Measurements from ENCODE around the gene TMEM229A. TPM values are rescaled to one million over a fixed set of nuclear protein-coding genes. Genes with fewer than 3 reads are reported as not detected.

The TMEM229A gene
- total and polyA plus RNA-seq, 9 of the 15 experiments (the other 6 are each of a cell fraction or from before 2014, with no cell fraction given): not detected

DNA sequence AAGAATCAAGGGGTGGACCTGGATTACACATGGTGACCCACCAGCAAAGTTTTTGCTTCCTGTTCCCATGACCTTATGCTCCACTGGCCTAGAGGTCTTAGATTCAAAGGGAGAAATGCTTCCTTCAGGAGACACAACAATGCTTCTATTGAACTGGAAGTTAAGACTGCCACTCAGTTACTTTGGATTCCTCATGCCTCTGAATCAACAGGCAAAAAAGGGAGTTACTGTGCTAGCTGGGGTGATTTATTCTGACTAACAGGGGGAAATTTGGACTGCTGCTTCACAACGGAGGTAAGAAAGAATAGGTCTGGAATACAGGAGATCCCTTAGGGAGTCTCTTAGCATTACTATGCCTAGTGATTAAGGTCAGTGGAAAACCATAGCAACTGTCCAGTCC, 10.3 kb downstream of the TMEM229A start:
- Histone ChIP-seq H3K9ac (ENCODE audit: insufficient read depth in 1 of 2, low read depth in 2 of 2, low read length in 2 of 2) (no peak overlapping the region), H3K9me1 (ENCODE audit: control insufficient read depth, insufficient read depth, low read length) (no peaks in the 10 kb centered on the region), H4K20me1 (replicated peaks; ENCODE audit: control insufficient read depth, insufficient read depth, low read length) (no peaks in the 10 kb centered on the region), H3K27me3 (ENCODE audit: control insufficient read depth in 2 of 2, insufficient read depth in 2 of 2, low read length in 2 of 2) (no peaks in the 10 kb centered on the region), H3K4me1 (replicated peaks in 1 of 2; ENCODE audit: control insufficient read depth in 2 of 2, insufficient read depth in 2 of 2, low read length in 2 of 2) (no peaks in the 10 kb centered on the region), H2AFZ (ENCODE audit: low read depth, low read length) (no peak overlapping the region), H3K79me2 (ENCODE audit: control insufficient read depth, insufficient read depth, low read length) (no peaks in the 10 kb centered on the region), H3K4me3 (no peak overlapping the region), H3K4me2 (ENCODE audit: insufficient read depth, low read length) (no peak overlapping the region), H3K36me3 (ENCODE audit: control insufficient read depth, insufficient read depth, low read length) (no peaks in the 10 kb centered on the region), H3K9me3 (replicated peaks; ENCODE audit: control insufficient read depth, insufficient read depth, low read depth, low read length) (0 out of 2 replicates have a peak, but pooled peaks cover 2% of the 10 kb centered on the region), H3K27ac (ENCODE audit: extremely low read depth, low read depth, low read length) (no peak overlapping the region)
- no TSS peak for BruUV-seq (replicated peaks)
- ChIA-PET POLR2A (no interaction called here), CTCF (ENCODE audit: low intra/inter-chr PET ratio) (no interaction called here)
- intact Hi-C loops (cut with micrococcal nuclease): no loop called here
- 0% methylated on average over 1 of the region's 1 CpG for WGBS (ENCODE audit: insufficient coverage, low coverage, missing lambda C conversion rate)
- DNase-seq (ENCODE audit: extremely low read depth in 1 of 4, low spot score in 3 of 4) (no peak), ATAC-seq (no peak), FAIRE-seq (no peak)
- in situ Hi-C loops (cut with MboI): no loop called here
- no peak for TF ChIP-seq TCF7L2 (IDR thresholded peaks at IDR 0.05; ENCODE audit: low read depth, low read length)
- no peak for TF ChIP-seq POLR2G (IDR thresholded peaks at IDR 0.05; ENCODE audit: low read depth, low read length)
- no peak for TF ChIP-seq COPS2 (conservative IDR thresholded peaks at IDR 0.05)
- no peak for TF ChIP-seq ZFP36 (IDR thresholded peaks at IDR 0.05; ENCODE audit: low read depth, low read length, partially characterized antibody)
- TF ChIP-seq, protein P1, sequence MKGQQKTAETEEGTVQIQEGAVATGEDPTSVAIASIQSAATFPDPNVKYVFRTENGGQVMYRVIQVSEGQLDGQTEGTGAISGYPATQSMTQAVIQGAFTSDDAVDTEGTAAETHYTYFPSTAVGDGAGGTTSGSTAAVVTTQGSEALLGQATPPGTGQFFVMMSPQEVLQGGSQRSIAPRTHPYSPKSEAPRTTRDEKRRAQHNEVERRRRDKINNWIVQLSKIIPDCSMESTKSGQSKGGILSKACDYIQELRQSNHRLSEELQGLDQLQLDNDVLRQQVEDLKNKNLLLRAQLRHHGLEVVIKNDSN (CRISPR knock-in tag; IDR thresholded peaks at IDR 0.05): no peak
- no peak for TF ChIP-seq HDAC3 (IDR thresholded peaks at IDR 0.05; ENCODE audit: borderline replicate concordance, partially characterized antibody)
- no peak for TF ChIP-seq CBX3 (IDR thresholded peaks at IDR 0.05; ENCODE audit: borderline replicate concordance in 1 of 2, low read length in 2 of 2)
- TF ChIP-seq, protein P2, sequence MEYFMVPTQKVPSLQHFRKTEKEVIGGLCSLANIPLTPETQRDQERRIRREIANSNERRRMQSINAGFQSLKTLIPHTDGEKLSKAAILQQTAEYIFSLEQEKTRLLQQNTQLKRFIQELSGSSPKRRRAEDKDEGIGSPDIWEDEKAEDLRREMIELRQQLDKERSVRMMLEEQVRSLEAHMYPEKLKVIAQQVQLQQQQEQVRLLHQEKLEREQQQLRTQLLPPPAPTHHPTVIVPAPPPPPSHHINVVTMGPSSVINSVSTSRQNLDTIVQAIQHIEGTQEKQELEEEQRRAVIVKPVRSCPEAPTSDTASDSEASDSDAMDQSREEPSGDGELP (CRISPR knock-in tag; IDR thresholded peaks at IDR 0.05; ENCODE audit: borderline replicate concordance): no peak
- TF ChIP-seq RFX5 (IDR thresholded peaks at IDR 0.05; ENCODE audit: low read depth, low read length): no peak
- TF ChIP-seq, protein P3, sequence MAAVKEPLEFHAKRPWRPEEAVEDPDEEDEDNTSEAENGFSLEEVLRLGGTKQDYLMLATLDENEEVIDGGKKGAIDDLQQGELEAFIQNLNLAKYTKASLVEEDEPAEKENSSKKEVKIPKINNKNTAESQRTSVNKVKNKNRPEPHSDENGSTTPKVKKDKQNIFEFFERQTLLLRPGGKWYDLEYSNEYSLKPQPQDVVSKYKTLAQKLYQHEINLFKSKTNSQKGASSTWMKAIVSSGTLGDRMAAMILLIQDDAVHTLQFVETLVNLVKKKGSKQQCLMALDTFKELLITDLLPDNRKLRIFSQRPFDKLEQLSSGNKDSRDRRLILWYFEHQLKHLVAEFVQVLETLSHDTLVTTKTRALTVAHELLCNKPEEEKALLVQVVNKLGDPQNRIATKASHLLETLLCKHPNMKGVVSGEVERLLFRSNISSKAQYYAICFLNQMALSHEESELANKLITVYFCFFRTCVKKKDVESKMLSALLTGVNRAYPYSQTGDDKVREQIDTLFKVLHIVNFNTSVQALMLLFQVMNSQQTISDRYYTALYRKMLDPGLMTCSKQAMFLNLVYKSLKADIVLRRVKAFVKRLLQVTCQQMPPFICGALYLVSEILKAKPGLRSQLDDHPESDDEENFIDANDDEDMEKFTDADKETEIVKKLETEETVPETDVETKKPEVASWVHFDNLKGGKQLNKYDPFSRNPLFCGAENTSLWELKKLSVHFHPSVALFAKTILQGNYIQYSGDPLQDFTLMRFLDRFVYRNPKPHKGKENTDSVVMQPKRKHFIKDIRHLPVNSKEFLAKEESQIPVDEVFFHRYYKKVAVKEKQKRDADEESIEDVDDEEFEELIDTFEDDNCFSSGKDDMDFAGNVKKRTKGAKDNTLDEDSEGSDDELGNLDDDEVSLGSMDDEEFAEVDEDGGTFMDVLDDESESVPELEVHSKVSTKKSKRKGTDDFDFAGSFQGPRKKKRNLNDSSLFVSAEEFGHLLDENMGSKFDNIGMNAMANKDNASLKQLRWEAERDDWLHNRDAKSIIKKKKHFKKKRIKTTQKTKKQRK (IDR thresholded peaks at IDR 0.05; ENCODE audit: borderline replicate concordance, low read depth, low read length): no peak
- no peak for TF ChIP-seq TCF7 (IDR thresholded peaks at IDR 0.05; ENCODE audit: borderline replicate concordance)
- no peak for TF ChIP-seq IFI16 (CRISPR knock-in tag; IDR thresholded peaks at IDR 0.05)
- TF ChIP-seq ZC3H11A (IDR thresholded peaks at IDR 0.05; ENCODE audit: low read depth, low read length): no peak
- TF ChIP-seq, protein P4, sequence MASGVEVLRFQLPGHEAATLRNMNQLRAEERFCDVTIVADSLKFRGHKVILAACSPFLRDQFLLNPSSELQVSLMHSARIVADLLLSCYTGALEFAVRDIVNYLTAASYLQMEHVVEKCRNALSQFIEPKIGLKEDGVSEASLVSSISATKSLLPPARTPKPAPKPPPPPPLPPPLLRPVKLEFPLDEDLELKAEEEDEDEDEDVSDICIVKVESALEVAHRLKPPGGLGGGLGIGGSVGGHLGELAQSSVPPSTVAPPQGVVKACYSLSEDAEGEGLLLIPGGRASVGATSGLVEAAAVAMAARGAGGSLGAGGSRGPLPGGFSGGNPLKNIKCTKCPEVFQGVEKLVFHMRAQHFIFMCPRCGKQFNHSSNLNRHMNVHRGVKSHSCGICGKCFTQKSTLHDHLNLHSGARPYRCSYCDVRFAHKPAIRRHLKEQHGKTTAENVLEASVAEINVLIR (CRISPR knock-in tag; IDR thresholded peaks at IDR 0.05): no peak
- TF ChIP-seq NFXL1 (CRISPR knock-in tag; IDR thresholded peaks at IDR 0.05): no peak
